Heart left ventricle (tissue), 13 donors: Measurements from ENCODE around the gene NCOA5.

Experiments used
- POLR2A ChIP-seq, 2 donors: fragments of 450-650 bp; IDR thresholded peaks; one replicate each; pipeline ENCODE4 v1.6.1; 2017; ENCODE audit warnings: antibody characterized with exemption in 2 of 2, mild to moderate bottlenecking in 2 of 2, moderate library complexity in 2 of 2
- TF ChIP-seq, protein P1 (sequence below), 12 donors: fragments of 200-600 bp; sonication (generic) in 4 of 12; IDR thresholded peaks; one replicate each; pipeline versions ENCODE4 v1.5.0 to v1.8.0; 2018 to 2022; ENCODE audit warnings: antibody characterized with exemption in 12 of 12, mild to moderate bottlenecking in 5 of 12
- donor health status: ischemic (EF 13 %, LVEDD 7.1; RV severe dilation, severe dysfunction).
- donor health status: DM: no; HTN: yes; CAD: no.
- donor health status: DM: no; HTN: no; CAD: no.
- donor health status: ischemic (EF 25% LVEDD 6.9; RV normal size, moderate dysfunction).
- donor health status: ischemic (EF 25% LVEDD 5.7; RV mildly dilated, moderate dysfunction).
- donor health status: ischemic (EF 35%, LVEDD 5.7; RV mildly dilated, moderate dysfunction).
- donor health status: nonischemic (EF 11% LVEDD 7.7; RV severe dilation, severe dysfunction).
- donor health status: DM: yes; HTN: yes; CAD: no.
- donor health status: PGD.
- donor health status: ischemic (EF 29% LVEDD 5.4; RV normal size, mild dysfunction).
- donor health status: nonischemic (EF 23%, LVEDD 6.1; RV moderate dilation, normal function).

DNA sequence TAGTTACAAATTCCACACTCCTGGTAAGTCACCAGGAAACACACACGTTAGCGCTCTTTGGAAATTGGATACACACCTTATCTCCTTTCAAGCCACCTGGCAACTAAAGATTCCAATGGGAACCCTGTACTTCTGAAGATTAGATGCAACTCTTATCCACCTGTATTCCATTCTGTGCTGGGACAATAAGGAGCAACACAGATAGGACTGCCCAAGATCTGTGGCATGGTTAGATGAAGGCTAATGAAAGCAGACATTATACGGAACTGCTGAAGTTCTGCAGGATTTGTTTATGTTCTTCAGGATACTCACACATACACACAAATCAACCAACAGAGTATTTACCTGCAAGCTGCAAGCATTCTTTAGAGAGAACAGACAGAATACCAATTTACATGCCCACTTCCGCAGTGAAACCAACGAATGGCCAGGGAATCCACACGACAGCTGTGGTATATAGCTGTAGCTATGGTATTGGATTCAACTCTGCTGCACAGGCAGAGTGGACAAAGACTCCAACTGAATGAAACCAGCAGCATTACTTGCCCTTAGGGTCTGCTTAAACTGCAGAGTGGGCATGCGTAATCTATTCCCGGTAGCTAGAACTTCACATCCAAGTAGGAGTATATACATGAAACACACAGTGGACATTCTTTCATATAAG lies 12.0 kb downstream of the NCOA5 start:
- TF ChIP-seq, protein P1, sequence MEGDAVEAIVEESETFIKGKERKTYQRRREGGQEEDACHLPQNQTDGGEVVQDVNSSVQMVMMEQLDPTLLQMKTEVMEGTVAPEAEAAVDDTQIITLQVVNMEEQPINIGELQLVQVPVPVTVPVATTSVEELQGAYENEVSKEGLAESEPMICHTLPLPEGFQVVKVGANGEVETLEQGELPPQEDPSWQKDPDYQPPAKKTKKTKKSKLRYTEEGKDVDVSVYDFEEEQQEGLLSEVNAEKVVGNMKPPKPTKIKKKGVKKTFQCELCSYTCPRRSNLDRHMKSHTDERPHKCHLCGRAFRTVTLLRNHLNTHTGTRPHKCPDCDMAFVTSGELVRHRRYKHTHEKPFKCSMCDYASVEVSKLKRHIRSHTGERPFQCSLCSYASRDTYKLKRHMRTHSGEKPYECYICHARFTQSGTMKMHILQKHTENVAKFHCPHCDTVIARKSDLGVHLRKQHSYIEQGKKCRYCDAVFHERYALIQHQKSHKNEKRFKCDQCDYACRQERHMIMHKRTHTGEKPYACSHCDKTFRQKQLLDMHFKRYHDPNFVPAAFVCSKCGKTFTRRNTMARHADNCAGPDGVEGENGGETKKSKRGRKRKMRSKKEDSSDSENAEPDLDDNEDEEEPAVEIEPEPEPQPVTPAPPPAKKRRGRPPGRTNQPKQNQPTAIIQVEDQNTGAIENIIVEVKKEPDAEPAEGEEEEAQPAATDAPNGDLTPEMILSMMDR (IDR thresholded peaks at IDR 0.05) = no peak
- no peak for TF ChIP-seq POLR2A (IDR thresholded peaks at IDR 0.05)
